DND-41 (cell line): ENCODE measurements around the gene TSPOAP1.

ENCODE experiments used
- CTCF ChIP-seq: IDR thresholded peaks from 2 replicates; pipeline ENCODE4 v1.5.1; 2012; ENCODE audit warnings: borderline replicate concordance, low read length, moderate library complexity, mild to moderate bottlenecking; ENCODE audit not compliant: poor library complexity, severe bottlenecking; ENCODE audit errors: extremely low read depth
- EZH2 ChIP-seq: IDR thresholded peaks from 3 replicates; pipeline ENCODE4 v1.6.1; 2012; ENCODE audit warnings: borderline replicate concordance, low read depth, mild to moderate bottlenecking, moderate library complexity, low read length, inconsistent platforms; ENCODE audit not compliant: severe bottlenecking

- TF ChIP-seq CTCF (no peak), EZH2 (no peak)
These were observed 10.5 kb downstream of the TSPOAP1 start for GRCh38 chr17:58318065-58318481.
